Activated naive CD4-positive, alpha-beta T cell treated with anti-CD3 and anti-CD28 coated beads, Interleukin-2, amount 50 U/mL, for 24 hours (primary cell): Measurements from ENCODE around the gene FSTL5.

Experiments
- H3K27ac Mint-ChIP-seq: one replicate; pipeline ENCODE4 v1.8.0; 2021; ENCODE audit warnings: mild to moderate bottlenecking, mixed read lengths
- H3K27me3 Mint-ChIP-seq: one replicate; pipeline ENCODE4 v1.8.0; 2021; ENCODE audit warnings: mixed read lengths
- H3K36me3 Mint-ChIP-seq: one replicate; pipeline ENCODE4 v1.8.0; 2021; ENCODE audit warnings: mixed read lengths
- H3K4me1 Mint-ChIP-seq: one replicate; pipeline ENCODE4 v1.8.0; 2021; ENCODE audit warnings: mixed read lengths
- H3K4me3 Mint-ChIP-seq: one replicate; pipeline ENCODE4 v1.8.0; 2021; ENCODE audit warnings: mild to moderate bottlenecking, mixed read lengths
- H3K9me3 Mint-ChIP-seq: one replicate; pipeline ENCODE4 v1.8.0; 2021; ENCODE audit warnings: mixed read lengths

FSTL5 gene

DNA sequence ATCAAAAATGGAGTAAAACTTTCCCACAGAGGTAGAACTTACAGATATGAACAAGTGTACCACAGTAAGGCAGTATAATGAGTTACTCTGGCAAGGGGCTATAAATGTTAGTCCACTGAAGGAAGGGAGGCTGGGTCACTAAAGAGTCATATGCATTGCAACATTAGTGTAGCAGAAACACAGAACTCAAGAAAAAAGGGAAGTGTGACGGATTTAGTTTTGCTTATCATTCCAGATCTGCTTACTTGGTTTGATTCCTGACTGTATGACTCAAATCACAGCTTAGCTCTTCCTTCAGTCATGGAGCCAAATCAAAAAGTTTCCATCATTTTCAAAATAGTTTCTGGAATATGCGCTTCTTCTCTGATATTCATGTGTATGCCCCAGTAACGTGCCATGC is 148.7 kb downstream of the FSTL5 start:
- no peaks in the 10 kb centered on the region for H3K36me3 Mint-ChIP-seq

DNA sequence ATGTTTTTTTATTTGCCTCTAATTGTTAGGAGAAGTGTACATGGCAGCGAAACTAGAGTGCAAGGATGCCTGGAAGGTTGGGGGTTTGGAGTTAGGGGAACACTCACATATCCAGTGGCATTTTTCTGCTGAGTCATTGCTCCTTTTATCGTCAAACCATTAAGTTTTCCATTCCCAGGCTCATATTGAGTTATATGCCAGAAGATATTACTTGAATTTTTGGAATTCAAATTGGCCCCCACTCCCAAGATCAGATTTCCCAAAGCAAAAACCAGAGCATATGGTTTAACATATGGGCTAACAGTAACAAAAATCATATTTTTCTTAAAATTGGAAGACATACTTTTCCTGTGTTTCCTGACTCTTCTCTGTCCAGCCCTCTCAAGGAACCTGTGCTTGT is 152.7 kb downstream of the FSTL5 start:
- no peaks in the 10 kb centered on the region for H3K36me3 Mint-ChIP-seq
- no peaks in the 10 kb centered on the region for H3K4me1 Mint-ChIP-seq
- H3K27me3 Mint-ChIP-seq, result no peaks in the 10 kb centered on the region
- no peak overlapping the region for H3K4me3 Mint-ChIP-seq
- H3K27ac Mint-ChIP-seq, result no peak overlapping the region
- no peaks in the 10 kb centered on the region for H3K9me3 Mint-ChIP-seq

More for the DNA sequence above, 148.7 kb downstream of the FSTL5 start:
- Mint-ChIP-seq H3K27ac (no peak overlapping the region), H3K9me3 (no peaks in the 10 kb centered on the region), H3K4me3 (no peak overlapping the region), H3K27me3 (no peaks in the 10 kb centered on the region), H3K4me1 (no peaks in the 10 kb centered on the region)

DNA sequence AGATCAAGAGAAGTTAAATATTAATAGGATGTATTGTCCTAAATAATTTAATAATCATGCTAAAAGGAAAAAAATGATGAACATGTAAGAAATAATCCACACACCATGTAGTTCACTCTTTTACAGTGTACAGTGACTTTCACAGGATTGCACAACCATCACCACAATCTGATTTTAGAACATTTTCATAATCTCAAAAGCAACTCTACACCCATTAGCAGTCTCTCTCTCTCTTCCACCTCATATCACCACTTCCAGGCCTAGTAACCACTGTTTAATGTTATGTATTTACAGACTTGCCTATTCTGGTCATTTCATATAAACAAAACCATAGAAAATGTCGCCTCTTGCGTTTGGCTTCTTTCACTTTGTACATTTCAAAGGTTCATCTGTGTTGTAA is 153.4 kb downstream of the FSTL5 start:
- Mint-ChIP-seq H3K27me3 (no peaks in the 10 kb centered on the region), H3K9me3 (no peaks in the 10 kb centered on the region), H3K36me3 (no peaks in the 10 kb centered on the region), H3K27ac (no peak overlapping the region), H3K4me1 (no peaks in the 10 kb centered on the region), H3K4me3 (no peak overlapping the region)

DNA sequence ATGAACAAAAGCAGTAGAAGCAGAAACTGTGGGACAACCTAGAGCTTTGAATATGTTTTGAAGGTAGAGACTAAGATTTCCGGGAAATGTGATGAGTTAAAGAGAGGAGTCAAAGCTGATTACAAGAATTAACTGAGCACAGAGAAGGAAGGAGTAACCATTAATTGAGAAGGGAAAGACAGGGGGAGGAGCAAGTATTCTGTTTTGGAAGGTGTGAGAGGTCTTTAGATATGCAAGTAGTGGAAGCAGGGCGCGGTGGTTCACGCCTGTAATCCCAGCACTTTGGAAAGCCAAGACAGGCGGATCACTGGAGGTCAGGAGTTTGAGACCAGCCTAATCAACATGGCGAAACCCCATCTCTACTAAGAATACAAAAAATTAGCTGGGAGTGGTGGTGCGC is 171.5 kb downstream of the FSTL5 start:
- Mint-ChIP-seq H3K4me1 (no peaks in the 10 kb centered on the region), H3K27ac (no peak overlapping the region), H3K4me3 (no peak overlapping the region), H3K36me3 (no peaks in the 10 kb centered on the region), H3K27me3 (no peaks in the 10 kb centered on the region), H3K9me3 (peaks cover 8% of the 10 kb centered on the region)

DNA sequence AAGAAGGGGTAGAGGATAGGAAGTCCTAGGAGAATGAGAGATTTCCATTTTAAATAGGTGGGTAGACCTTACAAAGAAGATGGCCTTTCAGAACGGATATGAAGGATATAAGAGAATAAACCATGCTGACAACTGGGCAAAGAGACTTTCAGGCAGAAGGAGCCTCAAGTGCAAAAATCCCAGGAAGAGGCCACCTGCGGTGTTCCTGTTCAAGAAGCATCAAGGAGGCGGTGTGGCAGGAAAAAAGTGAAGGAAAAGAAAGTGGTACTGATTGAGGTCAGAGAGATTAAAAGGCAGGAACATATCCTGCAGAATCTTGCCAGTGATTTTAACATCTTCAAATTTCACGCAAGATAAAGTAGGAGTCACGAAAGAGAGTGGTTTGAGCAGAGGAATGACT is 172.0 kb downstream of the FSTL5 start:
- Mint-ChIP-seq H3K36me3 (no peaks in the 10 kb centered on the region), H3K27ac (no peak overlapping the region), H3K4me1 (no peaks in the 10 kb centered on the region), H3K4me3 (no peak overlapping the region), H3K9me3 (peaks cover 8% of the 10 kb centered on the region), H3K27me3 (no peaks in the 10 kb centered on the region)

DNA sequence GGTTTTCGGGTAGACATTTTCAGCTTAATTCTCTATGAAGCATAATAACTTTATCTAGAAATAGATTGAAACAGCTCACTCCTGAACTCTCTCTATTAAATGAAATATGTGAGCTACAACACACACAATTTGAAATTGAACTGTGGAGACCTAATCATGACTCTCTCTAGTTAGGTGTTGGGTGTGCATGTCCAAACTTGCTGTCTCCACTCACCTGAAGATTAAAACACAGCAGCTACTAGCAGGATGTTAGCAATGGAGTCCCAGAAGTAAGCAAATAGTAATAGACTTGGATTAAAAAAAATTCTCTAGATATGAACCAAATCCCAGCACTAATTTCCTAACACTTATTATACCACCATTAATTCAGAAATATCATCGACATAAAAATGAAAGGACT is 173.1 kb downstream of the FSTL5 start:
- H3K27ac Mint-ChIP-seq, result no peak overlapping the region
- no peaks in the 10 kb centered on the region for H3K4me1 Mint-ChIP-seq
- H3K9me3 Mint-ChIP-seq, result peaks cover 8% of the 10 kb centered on the region
- no peaks in the 10 kb centered on the region for H3K36me3 Mint-ChIP-seq
- H3K4me3 Mint-ChIP-seq, result no peak overlapping the region
- no peaks in the 10 kb centered on the region for H3K27me3 Mint-ChIP-seq

DNA sequence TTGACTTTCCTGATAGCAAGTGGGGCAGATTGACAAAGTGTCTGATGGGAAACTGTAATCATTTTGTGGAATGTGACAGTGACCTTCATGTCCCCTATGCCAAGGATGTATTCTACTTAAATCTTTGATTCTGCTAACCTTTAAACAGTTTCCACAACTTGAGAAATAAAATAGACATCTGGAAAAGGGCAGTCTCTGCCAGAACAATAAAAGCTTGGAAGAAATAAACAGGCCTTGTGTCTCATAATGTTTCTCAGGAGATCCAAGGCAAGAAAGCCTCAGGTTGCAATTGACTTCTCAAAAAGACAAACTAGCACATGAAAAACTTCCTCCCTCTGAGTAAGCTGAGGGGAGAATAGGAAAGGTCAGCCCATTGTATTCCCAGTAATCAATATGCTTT is 174.9 kb downstream of the FSTL5 start:
- Mint-ChIP-seq H3K4me1 (no peaks in the 10 kb centered on the region), H3K27ac (no peak overlapping the region), H3K36me3 (no peaks in the 10 kb centered on the region), H3K9me3 (peaks cover 8% of the 10 kb centered on the region), H3K4me3 (no peak overlapping the region), H3K27me3 (no peaks in the 10 kb centered on the region)

DNA sequence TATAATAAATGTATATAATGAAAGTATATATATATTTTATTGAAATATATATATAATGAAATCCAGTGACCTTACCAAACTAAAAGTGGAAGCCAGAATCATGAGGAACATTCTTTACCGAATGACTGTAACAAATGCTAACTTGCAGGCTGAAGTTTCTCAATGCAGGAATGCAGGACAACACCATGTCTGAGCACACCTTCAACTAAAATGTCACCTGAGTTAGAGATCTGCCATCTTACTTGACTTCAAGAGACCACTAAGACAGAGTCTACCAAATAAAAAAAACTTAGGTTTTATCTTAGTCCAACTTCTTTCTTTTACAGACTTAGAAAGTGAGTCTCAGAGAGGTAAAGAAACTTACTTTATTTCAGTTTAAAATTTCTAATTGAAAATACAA is 176.2 kb downstream of the FSTL5 start:
- Mint-ChIP-seq H3K27me3 (no peaks in the 10 kb centered on the region), H3K9me3 (peaks cover 8% of the 10 kb centered on the region), H3K4me1 (no peaks in the 10 kb centered on the region), H3K27ac (no peak overlapping the region), H3K36me3 (no peaks in the 10 kb centered on the region), H3K4me3 (no peak overlapping the region)

DNA sequence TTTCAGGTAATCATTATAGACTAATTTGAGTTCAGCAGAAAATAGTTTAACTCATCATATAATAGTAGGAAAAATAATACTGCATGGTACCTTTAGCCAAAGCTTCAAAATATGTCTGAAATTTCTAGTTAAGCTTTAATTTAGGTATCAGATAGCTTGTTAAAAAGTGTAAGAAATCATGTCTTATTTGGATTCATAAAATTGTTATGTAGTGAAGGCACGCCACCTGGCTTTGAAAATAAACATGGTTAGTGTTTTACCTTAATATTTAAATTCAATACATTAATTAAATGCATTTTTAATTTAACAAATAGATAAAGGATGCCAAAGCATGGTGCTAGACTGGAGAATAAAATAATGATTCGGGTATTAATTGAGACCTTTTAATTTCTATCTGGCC is 211.4 kb downstream of the FSTL5 start:
- Mint-ChIP-seq H3K4me3 (no peak overlapping the region), H3K4me1 (no peaks in the 10 kb centered on the region), H3K27ac (no peak overlapping the region), H3K9me3 (no peaks in the 10 kb centered on the region), H3K36me3 (no peaks in the 10 kb centered on the region), H3K27me3 (no peaks in the 10 kb centered on the region)

DNA sequence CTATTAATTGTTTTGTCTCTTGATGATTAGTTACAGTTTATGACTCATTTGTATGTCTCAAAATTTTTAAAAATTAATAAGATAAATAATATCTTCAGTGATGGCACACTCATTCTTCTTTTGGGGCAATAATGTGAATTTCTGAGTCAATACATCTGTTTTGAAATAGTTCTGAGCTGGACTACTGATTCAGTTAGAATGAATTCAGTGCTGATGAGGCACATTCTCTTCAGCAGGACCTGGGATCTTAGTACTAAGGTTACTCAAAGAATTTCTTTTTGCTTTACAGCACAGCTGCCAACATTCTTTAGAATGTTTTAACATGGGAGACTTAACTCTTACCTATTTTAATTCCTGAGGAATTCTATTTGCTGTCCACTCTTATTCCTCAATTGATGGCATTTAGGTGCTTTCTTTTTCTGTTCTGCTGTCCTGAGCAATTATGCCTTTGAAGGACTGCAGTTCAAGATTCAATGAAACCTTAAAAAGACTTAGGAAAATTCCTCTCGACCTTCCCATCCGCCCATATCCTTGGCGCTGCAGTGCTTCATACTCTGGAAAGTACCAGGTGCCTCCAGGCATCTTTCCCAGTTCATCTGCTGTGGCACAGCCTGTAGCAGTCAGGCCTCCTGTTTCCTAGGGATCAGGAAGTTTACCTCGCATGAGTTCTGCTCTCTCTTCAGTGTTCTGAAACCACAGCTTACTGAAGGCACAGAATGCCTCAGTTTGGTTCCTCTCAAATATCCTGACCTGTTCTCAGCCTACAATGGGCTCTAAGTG is 213.7 kb downstream of the FSTL5 start:
- Mint-ChIP-seq H3K27me3 (no peaks in the 10 kb centered on the region), H3K27ac (no peak overlapping the region), H3K9me3 (no peaks in the 10 kb centered on the region), H3K36me3 (no peaks in the 10 kb centered on the region), H3K4me3 (no peak overlapping the region), H3K4me1 (no peaks in the 10 kb centered on the region)

DNA sequence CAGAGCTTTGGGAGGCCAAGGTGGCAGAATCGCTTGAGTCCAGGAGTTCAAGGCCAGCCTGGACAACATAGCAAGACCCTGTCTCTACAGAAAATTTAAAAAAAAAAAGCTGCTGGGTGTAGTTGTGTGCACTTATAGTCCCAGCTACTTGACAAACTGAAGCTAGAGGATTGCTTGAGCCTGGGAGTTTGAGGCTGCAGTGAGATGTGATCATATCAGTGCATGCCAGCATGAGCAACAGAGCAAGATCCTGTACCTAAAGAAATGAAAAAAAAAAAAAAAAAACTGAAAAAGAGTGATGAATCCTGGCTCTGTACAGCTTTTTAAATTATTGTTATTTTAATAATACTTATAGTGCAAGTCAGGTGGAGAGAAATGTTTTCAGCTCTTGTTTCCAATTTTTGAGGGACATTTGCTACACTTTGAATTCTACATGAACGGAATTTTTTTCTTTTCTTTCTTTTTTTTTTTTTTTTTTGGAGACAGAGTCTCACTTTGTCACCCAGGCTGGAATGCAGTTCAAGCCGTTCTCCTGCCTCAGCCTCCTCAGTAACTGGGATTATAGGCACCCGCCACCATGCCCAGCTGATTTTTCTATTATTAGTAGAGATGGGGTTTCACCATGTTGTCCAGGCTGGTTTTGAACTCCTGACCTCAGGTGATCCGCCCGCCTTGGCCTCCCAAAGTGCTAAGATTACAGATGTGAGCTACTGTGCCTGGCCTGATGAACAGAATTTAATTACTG is 215.6 kb downstream of the FSTL5 start:
- no peak overlapping the region for H3K4me3 Mint-ChIP-seq
- H3K27me3 Mint-ChIP-seq, result no peaks in the 10 kb centered on the region
- no peaks in the 10 kb centered on the region for H3K4me1 Mint-ChIP-seq
- H3K27ac Mint-ChIP-seq, result no peak overlapping the region
- H3K9me3 Mint-ChIP-seq, result no peaks in the 10 kb centered on the region
- H3K36me3 Mint-ChIP-seq, result no peaks in the 10 kb centered on the region

DNA sequence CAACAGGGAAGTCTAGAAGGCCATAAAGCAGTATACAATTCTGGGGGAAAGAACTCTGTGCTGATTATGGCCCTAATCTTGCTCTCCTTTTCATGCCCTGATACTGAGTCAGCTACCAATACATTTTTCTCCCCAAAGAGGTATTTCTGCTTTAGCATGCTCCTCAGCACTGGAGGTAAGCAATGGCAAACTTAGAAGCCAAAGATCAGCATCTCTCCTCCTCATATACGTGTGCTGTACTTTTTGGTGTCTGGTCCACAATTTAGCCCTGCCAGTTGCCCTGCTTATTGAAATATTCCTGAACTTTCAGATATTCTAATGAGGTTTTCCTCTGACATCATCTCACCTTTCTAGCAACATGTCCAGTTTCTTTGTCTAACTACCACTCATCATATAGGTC is 226.2 kb downstream of the FSTL5 start:
- Mint-ChIP-seq H3K27me3 (no peaks in the 10 kb centered on the region), H3K27ac (no peak overlapping the region), H3K9me3 (peaks cover 5% of the 10 kb centered on the region), H3K4me3 (no peak overlapping the region), H3K4me1 (no peaks in the 10 kb centered on the region), H3K36me3 (no peaks in the 10 kb centered on the region)

DNA sequence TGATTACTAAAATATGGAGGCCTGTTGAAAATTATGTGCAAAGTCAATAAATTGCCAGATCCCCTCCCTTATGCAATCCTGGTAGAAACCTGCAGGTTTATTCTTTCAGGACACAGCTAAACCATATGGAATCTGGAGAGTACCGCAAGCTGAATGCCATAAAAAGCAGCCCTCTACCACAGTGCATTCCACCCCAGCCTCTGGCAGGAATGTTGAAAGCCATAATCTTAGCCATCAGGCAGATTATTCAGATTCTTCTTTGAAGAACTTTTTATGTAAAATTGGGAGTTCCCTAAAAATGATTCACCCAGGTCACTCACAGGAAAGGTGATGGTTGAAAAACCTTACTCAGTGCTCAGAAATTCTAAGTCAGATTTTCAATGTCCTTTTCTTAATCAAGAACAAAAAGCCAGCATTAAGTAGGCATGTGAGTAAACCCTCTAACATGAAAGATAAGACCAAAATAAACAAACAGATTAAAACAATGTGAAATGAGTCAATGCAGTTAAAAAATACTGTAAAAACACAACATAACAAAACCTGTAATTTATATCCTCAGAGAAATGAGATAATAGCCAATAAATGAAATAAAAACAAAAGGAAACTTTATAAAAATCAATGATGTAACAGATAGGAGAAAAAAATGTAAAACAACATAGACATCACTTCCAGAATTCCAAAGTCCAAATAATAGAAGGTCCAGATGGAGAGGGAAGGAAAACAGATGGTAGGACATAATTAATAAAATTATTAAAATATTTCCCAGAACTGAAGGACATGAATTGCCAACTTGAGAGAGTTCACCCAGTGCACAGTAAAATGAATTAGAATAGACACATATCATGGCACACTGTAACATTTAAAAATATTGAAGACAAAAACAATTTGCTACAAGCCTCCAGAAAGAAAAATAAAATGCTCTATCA is 226.9 kb downstream of the FSTL5 start:
- no peak overlapping the region for H3K4me3 Mint-ChIP-seq
- no peaks in the 10 kb centered on the region for H3K27me3 Mint-ChIP-seq
- peaks cover 5% of the 10 kb centered on the region for H3K9me3 Mint-ChIP-seq
- no peak overlapping the region for H3K27ac Mint-ChIP-seq
- H3K4me1 Mint-ChIP-seq, result no peaks in the 10 kb centered on the region
- H3K36me3 Mint-ChIP-seq, result no peaks in the 10 kb centered on the region

DNA sequence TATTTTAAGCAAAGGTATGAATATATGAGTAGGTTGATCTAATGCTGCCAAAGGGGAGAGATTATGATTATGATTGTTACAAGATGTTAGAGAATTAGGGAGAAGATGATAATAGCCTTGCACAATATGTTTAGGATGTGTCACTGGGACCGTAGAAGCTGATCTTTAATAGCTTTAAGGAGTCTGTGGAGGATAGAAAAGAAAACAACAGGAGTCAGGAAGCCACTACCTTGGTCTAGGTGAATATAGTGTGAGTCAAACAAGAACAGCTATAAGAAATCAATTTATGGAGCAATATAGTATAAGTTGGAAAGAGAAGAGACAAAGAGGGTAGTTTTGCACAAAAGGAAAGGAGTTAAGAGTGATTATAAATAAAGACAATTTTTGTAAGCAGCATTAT is 232.7 kb downstream of the FSTL5 start:
- Mint-ChIP-seq H3K27ac (no peak overlapping the region), H3K36me3 (no peaks in the 10 kb centered on the region)

DNA sequence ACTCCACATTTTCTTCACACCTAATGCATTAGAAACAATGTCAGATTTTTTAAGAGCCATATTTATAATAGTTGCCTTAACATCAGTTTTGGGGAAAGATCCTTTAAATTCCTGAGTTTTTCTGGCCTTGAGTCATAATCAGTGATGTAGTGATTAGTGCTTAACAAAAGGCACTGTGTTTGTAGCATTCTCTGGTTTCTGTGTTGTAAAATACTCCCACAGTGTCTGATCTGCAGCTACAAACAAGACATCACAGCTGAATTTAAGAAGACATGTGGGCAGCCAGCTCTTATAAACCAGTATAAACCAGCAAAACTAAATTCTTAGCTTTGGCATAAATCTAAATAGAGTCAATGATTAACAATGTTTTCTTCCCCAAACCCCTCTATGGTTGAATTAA is 233.8 kb downstream of the FSTL5 start:
- Mint-ChIP-seq H3K27ac (no peak overlapping the region), H3K4me3 (no peak overlapping the region), H3K36me3 (no peaks in the 10 kb centered on the region), H3K9me3 (no peaks in the 10 kb centered on the region), H3K27me3 (no peaks in the 10 kb centered on the region), H3K4me1 (no peaks in the 10 kb centered on the region)

More for the DNA sequence above, 232.7 kb downstream of the FSTL5 start:
- no peaks in the 10 kb centered on the region for H3K27me3 Mint-ChIP-seq
- H3K4me1 Mint-ChIP-seq, result no peaks in the 10 kb centered on the region
- no peaks in the 10 kb centered on the region for H3K9me3 Mint-ChIP-seq
- H3K4me3 Mint-ChIP-seq, result no peak overlapping the region
